ENCODE measurements around the gene NAA60. TPM values are rescaled to one million over a fixed set of nuclear protein-coding genes. Genes with fewer than 3 reads are reported as not detected.

Gene NAA60
- total and polyA plus RNA-seq, 2 donors from 2014 or later, result 51.6 to 66.6 TPM

- no peak for TF ChIP-seq CTCF (IDR thresholded peaks at IDR 0.05; ENCODE audit: borderline replicate concordance, extremely low read depth, insufficient read depth)
- Histone ChIP-seq H3K27ac (ENCODE audit: low read depth in 2 of 2, low read length in 2 of 2) (no peak overlapping the region), H3K36me3 (ENCODE audit: control insufficient read depth in 2 of 3, insufficient read depth in 3 of 3, low read length in 3 of 3) (peaks cover 3 to 58% (median 24%) of the 10 kb centered on the region in 3 donors), H3K4me1 (ENCODE audit: control insufficient read depth in 2 of 3, insufficient read depth in 2 of 3, low read depth in 1 of 3, low read length in 3 of 3) (no peaks in the 10 kb centered on the region), H3K9me3 (ENCODE audit: control insufficient read depth in 2 of 3, insufficient read depth in 1 of 3, low read length in 3 of 3) (no peaks in the 10 kb centered on the region), H3K9ac (ENCODE audit: low read length in 3 of 3) (no peak overlapping the region), H3K27me3 (ENCODE audit: control insufficient read depth, insufficient read depth, low read length) (no peaks in the 10 kb centered on the region), H3K4me3 (ENCODE audit: low read length in 3 of 3) (no peak overlapping the region)
- FAIRE-seq (no peak), DNase-seq (peak in 1 of 5 donors; percentile 18)
- intact Hi-C loops (cut with DNase I), result no loop called here
Observed at GRCh38 chr16:3485097-3485745, 41.7 kb downstream of the NAA60 start.

- intact Hi-C loops (cut with DNase I), result no loop called here
- FAIRE-seq, result no peak
Observed at GRCh38 chr16:3485821-3486505, 42.5 kb downstream of the NAA60 start.

GRCh38 chr16:3486506-3487215, 43.2 kb downstream of the NAA60 start:
- intact Hi-C loops (cut with DNase I), result no loop called here
- Histone ChIP-seq H3K36me3 (ENCODE audit: control insufficient read depth in 2 of 3, insufficient read depth in 3 of 3, low read length in 3 of 3) (peaks cover 3 to 47% (median 24%) of the 10 kb centered on the region in 3 donors), H3K9ac (ENCODE audit: low read length in 3 of 3) (no peak overlapping the region), H3K27me3 (ENCODE audit: control insufficient read depth, insufficient read depth, low read length) (no peaks in the 10 kb centered on the region), H3K9me3 (ENCODE audit: control insufficient read depth in 2 of 3, insufficient read depth in 1 of 3, low read length in 3 of 3) (no peaks in the 10 kb centered on the region), H3K27ac (ENCODE audit: low read depth in 2 of 2, low read length in 2 of 2) (no peak overlapping the region), H3K4me1 (ENCODE audit: control insufficient read depth in 2 of 3, insufficient read depth in 2 of 3, low read depth in 1 of 3, low read length in 3 of 3) (peaks cover 0 to 3% (median 0%) of the 10 kb centered on the region in 3 donors), H3K4me3 (ENCODE audit: low read length in 3 of 3) (no peak overlapping the region)
- FAIRE-seq (no peak), DNase-seq (peak in 1 of 5 donors; percentile 62)
- no peak for TF ChIP-seq CTCF (IDR thresholded peaks at IDR 0.05; ENCODE audit: borderline replicate concordance, extremely low read depth, insufficient read depth)

More at GRCh38 chr16:3485821-3486505, 42.5 kb downstream of the NAA60 start:
- peaks cover 3 to 54% (median 24%) of the 10 kb centered on the region in 3 donors for H3K36me3 ChIP-seq (ENCODE audit: control insufficient read depth in 2 of 3, insufficient read depth in 3 of 3, low read length in 3 of 3)
- no peak for TF ChIP-seq CTCF (IDR thresholded peaks at IDR 0.05; ENCODE audit: borderline replicate concordance, extremely low read depth, insufficient read depth)
- peak in 1 of 5 donors; percentile 62 for DNase-seq
- no peak overlapping the region for H3K4me3 ChIP-seq (ENCODE audit: low read length in 3 of 3)
- H3K9me3 ChIP-seq (ENCODE audit: control insufficient read depth in 2 of 3, insufficient read depth in 1 of 3, low read length in 3 of 3), result no peaks in the 10 kb centered on the region
- H3K27ac ChIP-seq (ENCODE audit: low read depth in 2 of 2, low read length in 2 of 2), result no peak overlapping the region
- no peaks in the 10 kb centered on the region for H3K4me1 ChIP-seq (ENCODE audit: control insufficient read depth in 2 of 3, insufficient read depth in 2 of 3, low read depth in 1 of 3, low read length in 3 of 3)
- H3K9ac ChIP-seq (ENCODE audit: low read length in 3 of 3), result no peak overlapping the region
- no peaks in the 10 kb centered on the region for H3K27me3 ChIP-seq (ENCODE audit: control insufficient read depth, insufficient read depth, low read length)
